Lower leg skin (tissue), 4 donors: ENCODE results near the gene TMEM114. TPM values are rescaled to one million over a fixed set of nuclear protein-coding genes. Genes with fewer than 3 reads are reported as not detected.

ENCODE experiments used
- DNase-seq, 2 donors: peaks; one replicate each; pipeline ENCODE4 v3.0.0-alpha.2; 2019; ENCODE audit warnings: low spot score in 2 of 2
- H3K4me3 ChIP-seq: fragments of 200-600 bp; sonication (generic); 2 replicates; pipeline ENCODE4 v1.5.1; 2017; ENCODE audit warnings: mild to moderate bottlenecking, low read depth; ENCODE audit not compliant: poor library complexity, severe bottlenecking
- CTCF ChIP-seq, 3 donors: fragments of 450-650 bp; IDR thresholded peaks; one replicate each; pipeline ENCODE4 v1.5.1; 2016; ENCODE audit warnings: antibody characterized with exemption in 3 of 3, mild to moderate bottlenecking in 3 of 3, moderate library complexity in 2 of 3
- POLR2A ChIP-seq, 2 donors: fragments of 450-650 bp; IDR thresholded peaks; one replicate each; pipeline ENCODE4 v1.6.1; 2016 to 2017; ENCODE audit warnings: antibody characterized with exemption in 2 of 2, mild to moderate bottlenecking in 1 of 2, moderate library complexity in 1 of 2
- WGBS, 2 donors: methylation state at CpG; one replicate each; pipeline ENCODE4 v1.1.5; 2018; 5-methylcytosine and 5-hydroxymethylcytosine counted together
- intact Hi-C: fragments of 100-400 bp; cut with DNase I; formaldehyde crosslinking; loops from one replicate; pipeline ENCODE4 v1.15.0; 2023; ENCODE audit warnings: low total_unique reads
- total RNA-seq, 4 donors: library from RNA; depleted of rRNA; stranded (reverse); fragments of >200 nt; gene quantifications; one replicate each; pipeline ENCODE4 v1.1.0, GENCODE V29; 2016

TMEM114 gene
- total RNA-seq, 4 donors from 2014 or later, result not detected

GRCh38 chr16:8605554-8605953, 15.2 kb upstream of the TMEM114 start:
- intact Hi-C loops, result no loop called here
- DNase-seq, result no peak
- no peak for TF ChIP-seq CTCF (IDR thresholded peaks at IDR 0.05)
- no peak for TF ChIP-seq POLR2A (IDR thresholded peaks at IDR 0.05)
- no peak overlapping the region for H3K4me3 ChIP-seq

GRCh38 chr16:8600144-8600775, 9.9 kb upstream of the TMEM114 start:
- 65 to 67% methylated on average over 11 of the region's 11 CpGs for WGBS, 2 donors
- intact Hi-C loops, result no loop called here
- no peak for TF ChIP-seq CTCF (IDR thresholded peaks at IDR 0.05)
- TF ChIP-seq POLR2A (IDR thresholded peaks at IDR 0.05), result no peak
- no peak overlapping the region for H3K4me3 ChIP-seq
- no peak for DNase-seq

GRCh38 chr16:8596581-8596980, 6.3 kb upstream of the TMEM114 start:
- 85 to 90% methylated on average over 1 of the region's 1 CpG for WGBS, 2 donors
- no peak for DNase-seq
- intact Hi-C loops, result no loop called here
- no peak for TF ChIP-seq POLR2A (IDR thresholded peaks at IDR 0.05)
- no peak for TF ChIP-seq CTCF (IDR thresholded peaks at IDR 0.05)
- no peak overlapping the region for H3K4me3 ChIP-seq

GRCh38 chr16:8595783-8596182, 5.5 kb upstream of the TMEM114 start:
- TF ChIP-seq CTCF (IDR thresholded peaks at IDR 0.05) (no peak), POLR2A (IDR thresholded peaks at IDR 0.05) (no peak)
- 83 to 91% methylated on average over 5 of the region's 5 CpGs for WGBS, 2 donors
- H3K4me3 ChIP-seq, result no peak overlapping the region
- no peak for DNase-seq
- intact Hi-C loops, result no loop called here

GRCh38 chr16:8594149-8594666, 3.9 kb upstream of the TMEM114 start:
- intact Hi-C loops, result no loop called here
- 30 to 42% methylated on average over 9 of the region's 9 CpGs for WGBS, 2 donors
- H3K4me3 ChIP-seq, result no peak overlapping the region
- no peak for TF ChIP-seq CTCF (IDR thresholded peaks at IDR 0.05)
- TF ChIP-seq POLR2A (IDR thresholded peaks at IDR 0.05), result no peak
- DNase-seq, result no peak

GRCh38 chr16:8591451-8591850, 1.1 kb upstream of the TMEM114 start:
- H3K4me3 ChIP-seq, result no peak overlapping the region
- TF ChIP-seq CTCF (IDR thresholded peaks at IDR 0.05) (no peak), POLR2A (IDR thresholded peaks at IDR 0.05) (no peak)
- intact Hi-C loops, result no loop called here
- DNase-seq, result no peak
- WGBS, 2 donors, result 95% methylated on average over 3 of the region's 3 CpGs
